ENCODE data around the gene CUEDC1. TPM values are rescaled to one million over a fixed set of nuclear protein-coding genes. Genes with fewer than 3 reads are reported as not detected.

The CUEDC1 gene
- total RNA-seq, 1 donor from 2014 or later, result 34.1 TPM

- no peak for DNase-seq (ENCODE audit: low spot score)
Observed at GRCh38 chr17:57839571-57839923, 115.7 kb downstream of the CUEDC1 start.

DNA sequence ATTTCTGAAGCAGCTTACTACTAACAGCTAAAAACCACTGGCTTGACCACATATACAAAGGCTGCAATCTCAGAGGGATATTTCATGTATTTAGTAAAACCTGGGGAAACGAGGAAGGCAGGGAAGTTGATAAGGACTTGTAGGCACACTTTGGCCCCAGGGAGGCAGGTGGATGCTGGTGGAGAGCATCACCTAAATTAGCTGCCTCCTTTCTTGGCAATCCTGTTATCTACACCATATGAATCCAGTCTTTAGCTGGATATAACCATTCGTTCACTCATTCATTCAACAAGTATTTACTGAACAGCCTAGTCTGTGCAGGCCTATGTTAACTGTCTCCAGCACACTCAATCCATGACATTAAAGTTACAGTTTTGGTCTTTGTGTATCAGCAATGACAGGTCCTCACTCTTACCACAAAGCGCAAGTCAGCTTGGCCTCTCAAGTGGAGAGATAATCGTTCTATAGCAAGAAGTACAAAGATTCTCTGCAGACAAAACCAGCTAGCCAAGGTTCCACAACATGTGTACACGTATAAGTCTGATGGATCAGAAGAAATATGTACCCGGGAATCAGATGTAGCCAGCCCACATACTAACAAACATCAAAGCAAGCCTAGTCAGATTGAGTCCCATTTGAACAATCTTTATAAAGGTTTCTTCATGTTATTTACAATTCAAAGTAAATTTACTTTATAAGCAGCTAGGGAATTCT, 116.2 kb downstream of the CUEDC1 start:
- DNase-seq (ENCODE audit: low spot score), result no peak

GRCh38 chr17:57838453-57838852, 116.8 kb downstream of the CUEDC1 start:
- no peak for DNase-seq (ENCODE audit: low spot score)

DNA sequence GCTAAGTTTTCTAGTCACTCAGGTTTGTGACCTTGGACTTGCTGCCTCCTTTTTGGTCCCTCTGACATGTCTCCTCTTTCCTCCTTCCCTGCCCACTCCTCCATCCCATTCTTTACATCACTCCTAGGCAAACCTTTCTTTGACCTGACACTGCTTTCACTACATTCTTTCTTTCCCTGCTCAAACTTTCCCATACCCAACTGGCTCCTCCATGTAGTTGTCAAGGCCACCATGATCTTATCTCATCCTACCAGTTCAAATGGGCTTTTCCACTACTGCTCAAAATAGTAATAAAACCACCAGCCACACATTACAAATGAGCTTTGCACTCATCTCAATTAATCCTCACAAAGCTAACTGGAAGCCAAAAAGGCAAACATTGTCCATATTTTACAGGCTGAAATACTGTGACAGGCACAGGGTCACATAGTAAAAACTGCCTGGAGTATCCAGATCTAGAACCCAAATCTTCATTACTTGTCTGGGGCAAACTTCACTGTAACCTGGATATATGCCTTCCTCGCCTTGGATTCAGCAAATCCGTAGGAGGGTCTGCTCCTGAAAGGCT, 119.8 kb downstream of the CUEDC1 start:
- no peak for DNase-seq (ENCODE audit: low spot score)

DNA sequence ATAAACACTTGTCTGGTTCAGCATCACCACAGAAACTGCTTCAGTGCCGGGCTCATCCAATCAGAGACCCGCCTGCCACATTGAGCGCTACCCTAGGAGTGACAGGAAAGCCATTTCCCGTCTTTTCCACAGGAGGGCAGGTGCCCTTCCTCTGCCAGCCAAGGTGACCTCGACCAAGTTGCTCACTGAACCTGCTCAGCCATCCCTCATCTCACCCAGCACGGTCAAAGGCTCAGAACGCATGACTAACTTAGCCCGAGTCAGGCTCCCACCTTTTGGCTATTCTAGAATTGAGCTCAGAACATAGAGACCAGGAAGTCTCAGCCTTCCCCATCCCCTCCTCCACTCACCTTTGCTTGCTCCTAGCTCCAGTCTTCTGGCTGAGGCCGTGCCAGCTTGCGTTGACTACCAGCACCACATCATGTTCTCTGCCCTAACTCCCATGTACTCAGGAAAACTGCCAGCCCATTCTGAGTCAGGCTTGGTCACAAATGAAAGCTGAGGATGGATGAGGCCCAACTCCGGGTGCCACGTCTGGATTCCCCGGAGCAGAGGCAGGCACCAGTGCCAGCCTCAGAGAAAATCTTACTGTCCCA, 121.0 kb downstream of the CUEDC1 start:
- no peak for DNase-seq (ENCODE audit: low spot score)

DNA sequence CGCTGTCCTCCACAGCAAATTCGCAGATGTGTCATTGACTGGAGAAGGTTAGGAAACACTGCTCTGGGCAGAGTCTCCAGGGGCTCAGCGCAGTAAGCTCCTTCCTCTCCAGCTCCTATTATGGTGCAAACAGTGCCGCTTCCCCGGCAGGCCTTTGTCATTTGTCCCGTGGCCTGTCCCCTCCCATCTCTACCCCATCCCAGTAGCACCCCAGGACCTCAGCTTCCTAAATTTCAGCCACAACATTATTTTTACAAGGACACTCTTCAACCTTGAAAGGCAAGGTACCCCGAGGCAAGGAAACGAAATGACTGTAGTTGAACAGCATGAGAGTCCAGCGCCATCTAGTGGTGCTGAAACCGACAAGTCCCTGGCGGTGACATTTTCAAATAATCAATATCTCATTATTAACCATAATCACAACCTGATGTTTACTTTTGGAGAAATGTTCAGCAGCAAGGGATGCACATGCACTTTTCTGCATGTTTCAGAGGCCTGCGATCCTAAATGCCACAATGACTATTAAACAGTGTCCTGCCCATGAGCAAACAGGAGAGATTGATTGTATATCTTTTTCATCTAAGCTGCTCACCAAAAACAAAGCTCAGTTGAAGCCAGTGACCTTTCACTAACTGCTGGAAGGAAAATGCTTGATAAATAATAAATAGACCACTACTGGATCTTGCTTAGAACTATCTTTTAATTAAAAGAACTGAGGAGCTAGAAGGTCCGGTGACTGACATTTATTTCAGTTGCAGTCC, 121.9 kb downstream of the CUEDC1 start:
- no peak for DNase-seq (ENCODE audit: low spot score)

GRCh38 chr17:57832314-57833178, 122.7 kb downstream of the CUEDC1 start:
- no peak for DNase-seq (ENCODE audit: low spot score)

DNA sequence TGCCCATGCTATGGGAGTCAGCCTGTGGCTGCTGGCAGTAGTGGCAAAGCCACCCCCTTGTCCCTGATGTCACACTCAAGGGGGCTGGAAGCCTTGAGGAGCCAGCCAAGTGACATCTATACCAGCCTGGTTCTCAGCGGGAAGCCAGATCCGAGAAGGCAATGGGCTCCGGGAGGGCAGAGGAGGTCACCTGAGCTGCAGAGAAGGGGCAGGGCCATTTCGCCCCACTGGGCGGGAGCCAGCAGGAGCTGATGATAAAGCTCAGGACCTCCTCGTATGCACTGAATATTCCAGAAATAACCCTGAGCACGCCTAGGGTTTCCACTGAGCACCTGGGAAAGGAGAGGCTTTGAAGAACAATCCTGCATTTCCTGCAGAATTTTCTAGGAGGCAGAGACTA, 124.3 kb downstream of the CUEDC1 start:
- DNase-seq (ENCODE audit: low spot score), result no peak

DNA sequence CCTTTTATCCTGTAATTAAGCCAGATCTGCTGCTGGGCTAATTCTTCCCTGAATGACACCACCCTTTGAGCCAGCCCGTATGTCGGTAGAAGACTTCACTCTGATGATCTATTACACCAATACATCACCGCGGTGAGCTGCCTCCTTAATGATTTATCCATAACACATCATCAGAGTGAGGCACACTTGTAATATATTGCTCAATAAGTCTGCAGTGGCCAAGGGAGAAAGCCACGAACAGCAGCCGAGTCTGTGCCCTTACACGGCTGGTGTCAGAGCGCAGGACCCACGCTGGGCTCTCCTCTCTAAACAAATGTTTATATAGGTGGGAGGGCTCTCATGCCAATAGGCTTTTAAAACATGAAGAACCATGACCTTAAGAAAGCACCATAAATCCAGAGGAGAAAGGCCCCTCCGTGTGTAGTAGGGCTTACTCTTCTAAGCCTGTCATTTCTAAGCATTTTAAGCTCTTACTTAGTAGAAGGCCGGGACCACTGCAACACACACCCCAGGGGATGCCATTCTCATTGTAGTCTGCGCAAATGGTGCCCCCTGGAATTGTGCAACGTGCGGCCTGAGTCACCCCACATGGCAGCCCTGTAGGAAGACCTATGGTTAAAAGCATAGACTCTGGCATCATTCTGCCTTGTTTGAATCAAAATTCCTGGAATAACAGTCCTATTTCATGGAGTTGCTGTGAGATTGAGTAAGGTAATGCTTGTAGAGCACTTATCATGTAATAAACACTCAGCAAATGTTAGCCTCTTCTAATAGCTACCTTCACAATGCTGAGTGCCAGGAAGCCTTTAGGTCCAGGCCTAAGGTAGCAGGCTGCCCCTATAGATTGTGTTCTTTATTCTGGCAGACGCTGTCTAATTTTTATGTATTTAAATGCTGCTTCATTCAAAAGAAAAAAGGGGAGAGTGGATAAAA, 131.5 kb downstream of the CUEDC1 start:
- no peak for DNase-seq (ENCODE audit: low spot score)

GRCh38 chr17:57819867-57820266, 135.3 kb downstream of the CUEDC1 start:
- DNase-seq (ENCODE audit: low spot score), result no peak

GRCh38 chr17:57819285-57819684, 135.9 kb downstream of the CUEDC1 start:
- DNase-seq (ENCODE audit: low spot score), result no peak

- DNase-seq (ENCODE audit: low spot score), result no peak
Observed at GRCh38 chr17:57818066-57818465, 137.1 kb downstream of the CUEDC1 start.

DNA sequence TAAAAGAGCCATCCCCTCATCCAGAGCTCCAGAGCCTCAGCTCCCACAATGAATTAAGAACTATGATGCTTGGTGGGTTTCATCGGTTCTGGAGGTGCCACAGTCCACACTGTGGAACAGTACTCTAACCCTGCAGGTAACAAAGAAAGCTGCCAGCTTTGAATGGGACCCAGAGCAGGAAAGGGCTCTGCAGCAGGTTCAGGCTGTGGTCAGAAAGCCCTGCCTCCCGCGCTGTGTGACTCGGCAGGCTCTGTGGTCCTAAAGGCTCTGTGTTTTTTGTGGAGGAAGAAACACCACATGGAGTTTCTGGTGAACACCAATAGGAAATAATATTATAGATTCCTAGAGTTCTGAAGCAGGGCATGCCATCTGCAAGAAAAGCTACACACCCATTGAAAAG, 137.9 kb downstream of the CUEDC1 start:
- DNase-seq (ENCODE audit: low spot score), result no peak

- no peak for DNase-seq (ENCODE audit: low spot score)
Observed at GRCh38 chr17:57814421-57814820, 140.8 kb downstream of the CUEDC1 start.

- DNase-seq (ENCODE audit: low spot score), result no peak
Observed at GRCh38 chr17:57811638-57812280, 143.5 kb downstream of the CUEDC1 start.
